Measurements from ENCODE around the gene PLCB4.

- no peak for TF ChIP-seq CTCF (IDR thresholded peaks at IDR 0.05)
- TF ChIP-seq POLR2A (IDR thresholded peaks at IDR 0.05): no peak
These were observed 319.9 kb downstream of the PLCB4 start for GRCh38 chr20:9388813-9389161.

Data from transverse colon (tissue), 3 donors.